GM19023 (cell line): ENCODE measurements around the gene CSRNP2.

ENCODE experiments used
- ATAC-seq: cut with Tn5 transposase; IDR thresholded peaks from one replicate; pipeline ENCODE4 v1.9.1; 2021; ENCODE audit warnings: mild to moderate bottlenecking, moderate library complexity; ENCODE audit not compliant: unreplicated experiment

The CSRNP2 gene, protein sequence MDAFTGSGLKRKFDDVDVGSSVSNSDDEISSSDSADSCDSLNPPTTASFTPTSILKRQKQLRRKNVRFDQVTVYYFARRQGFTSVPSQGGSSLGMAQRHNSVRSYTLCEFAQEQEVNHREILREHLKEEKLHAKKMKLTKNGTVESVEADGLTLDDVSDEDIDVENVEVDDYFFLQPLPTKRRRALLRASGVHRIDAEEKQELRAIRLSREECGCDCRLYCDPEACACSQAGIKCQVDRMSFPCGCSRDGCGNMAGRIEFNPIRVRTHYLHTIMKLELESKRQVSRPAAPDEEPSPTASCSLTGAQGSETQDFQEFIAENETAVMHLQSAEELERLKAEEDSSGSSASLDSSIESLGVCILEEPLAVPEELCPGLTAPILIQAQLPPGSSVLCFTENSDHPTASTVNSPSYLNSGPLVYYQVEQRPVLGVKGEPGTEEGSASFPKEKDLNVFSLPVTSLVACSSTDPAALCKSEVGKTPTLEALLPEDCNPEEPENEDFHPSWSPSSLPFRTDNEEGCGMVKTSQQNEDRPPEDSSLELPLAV

DNA sequence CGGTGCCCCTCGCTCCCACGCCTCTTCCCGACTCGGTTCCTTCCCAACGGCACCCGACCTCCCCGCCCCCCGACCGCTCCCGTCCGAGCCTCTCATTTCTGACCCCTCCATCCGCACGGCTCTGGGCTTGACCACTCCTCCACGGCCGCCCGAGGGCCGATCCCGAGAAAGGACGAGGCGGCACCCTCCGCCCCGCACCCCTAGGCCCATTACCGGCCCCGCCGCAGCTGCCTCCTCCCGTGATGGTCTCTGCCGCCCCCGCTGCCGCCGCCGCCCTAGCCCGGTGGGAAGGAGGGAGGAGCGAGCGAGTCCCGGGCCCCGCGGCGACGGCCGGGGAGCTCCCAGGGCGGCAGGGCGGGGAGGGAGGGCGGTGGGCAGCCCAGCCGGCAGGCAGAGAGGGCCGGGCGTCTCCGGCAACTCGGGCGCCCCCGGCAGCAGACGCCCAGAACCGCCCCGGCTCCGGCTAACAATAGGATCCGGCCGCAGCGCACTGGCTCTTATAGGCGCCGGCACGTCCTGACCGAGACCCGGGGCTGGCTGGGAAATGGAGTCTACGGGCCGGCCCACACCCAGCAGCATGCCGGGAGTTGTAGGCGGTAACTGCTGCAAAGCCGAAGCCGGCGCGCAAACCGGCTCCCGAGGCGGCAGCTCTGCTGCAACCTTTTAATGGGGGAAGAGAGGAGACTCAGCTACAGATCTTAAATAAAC is at the start of gene CSRNP2:
CSRNP2 (minus strand) TSS at position 471 of the 708 bp plus-strand sequence. CDS start 7,035 bp downstream, outside the sequence.
- ATAC-seq = peak; percentile 97

DNA sequence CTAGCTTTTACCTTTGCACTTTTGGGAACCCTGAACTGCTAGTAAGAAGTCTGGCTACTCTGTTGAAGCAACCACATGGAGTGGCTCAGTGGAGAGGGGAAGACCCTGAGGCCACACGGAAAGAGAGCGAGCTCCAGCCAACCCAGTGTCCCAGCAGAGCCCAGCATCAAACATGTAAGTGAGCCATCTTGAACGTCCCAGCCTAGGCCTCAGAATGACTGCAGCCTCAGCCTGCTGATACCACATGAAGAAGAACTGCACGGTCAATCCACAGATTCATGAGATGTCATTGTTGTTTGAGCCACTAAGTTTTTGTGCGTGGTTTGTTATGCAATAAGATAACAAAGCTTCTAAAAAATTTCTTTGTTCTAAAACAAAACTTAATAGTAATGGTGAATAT is 49.3 kb upstream of the CSRNP2 start:
- no peak for ATAC-seq

DNA sequence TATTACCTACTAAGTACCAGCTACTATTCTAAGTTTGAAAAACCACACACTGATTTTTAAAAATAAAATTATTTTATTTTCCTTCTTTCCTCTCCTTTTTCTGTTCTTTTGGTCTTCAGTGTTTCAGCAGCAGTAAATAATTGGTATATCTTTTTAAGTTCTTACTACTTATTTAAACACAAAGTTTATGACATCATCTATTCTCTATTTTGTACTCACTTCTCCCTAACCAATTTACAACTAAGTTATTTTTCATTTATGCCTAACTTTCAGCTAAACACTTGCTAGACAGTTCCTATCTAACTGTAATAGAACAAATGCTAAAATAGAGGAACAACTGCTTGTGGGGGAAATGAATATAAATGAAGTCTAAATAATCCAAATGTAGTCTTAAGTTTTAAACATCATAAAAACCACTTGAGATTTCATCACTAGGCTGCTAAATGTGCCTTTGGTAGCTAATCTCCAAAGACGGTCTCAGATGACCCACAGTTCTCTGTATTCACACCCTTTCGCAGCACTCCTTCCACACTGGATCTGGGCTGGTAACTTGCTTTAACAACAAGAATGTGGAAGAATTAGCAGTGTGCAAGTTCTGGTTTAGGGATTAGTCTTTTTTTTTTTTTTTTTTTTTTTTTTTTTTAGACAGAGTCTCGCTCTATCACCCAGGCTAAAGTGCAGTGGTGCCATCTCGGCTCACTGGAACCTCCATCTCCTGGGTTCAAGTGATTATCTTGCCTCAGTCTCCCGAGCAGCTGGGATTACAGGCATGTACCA is 48.5 kb upstream of the CSRNP2 start:
- ATAC-seq = no peak

DNA sequence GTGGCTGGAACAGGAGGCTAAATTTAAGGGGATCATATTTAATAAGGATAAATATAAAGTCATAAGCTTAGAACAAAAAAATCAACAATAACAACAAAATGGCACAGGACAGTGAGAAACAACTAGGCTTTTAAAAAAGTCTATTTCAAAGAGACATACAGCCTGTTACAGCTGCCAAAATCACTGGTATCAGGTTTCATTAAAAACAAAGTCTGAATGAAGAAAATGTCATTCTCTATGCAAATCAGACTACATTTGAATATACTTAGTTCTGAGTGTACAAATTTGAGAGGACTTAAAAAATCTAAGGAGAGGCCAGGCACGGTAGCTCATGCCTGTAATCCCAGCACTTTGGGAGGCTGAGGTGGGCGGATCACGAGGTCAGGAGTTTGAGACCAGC is 45.5 kb upstream of the CSRNP2 start:
- no peak for ATAC-seq

DNA sequence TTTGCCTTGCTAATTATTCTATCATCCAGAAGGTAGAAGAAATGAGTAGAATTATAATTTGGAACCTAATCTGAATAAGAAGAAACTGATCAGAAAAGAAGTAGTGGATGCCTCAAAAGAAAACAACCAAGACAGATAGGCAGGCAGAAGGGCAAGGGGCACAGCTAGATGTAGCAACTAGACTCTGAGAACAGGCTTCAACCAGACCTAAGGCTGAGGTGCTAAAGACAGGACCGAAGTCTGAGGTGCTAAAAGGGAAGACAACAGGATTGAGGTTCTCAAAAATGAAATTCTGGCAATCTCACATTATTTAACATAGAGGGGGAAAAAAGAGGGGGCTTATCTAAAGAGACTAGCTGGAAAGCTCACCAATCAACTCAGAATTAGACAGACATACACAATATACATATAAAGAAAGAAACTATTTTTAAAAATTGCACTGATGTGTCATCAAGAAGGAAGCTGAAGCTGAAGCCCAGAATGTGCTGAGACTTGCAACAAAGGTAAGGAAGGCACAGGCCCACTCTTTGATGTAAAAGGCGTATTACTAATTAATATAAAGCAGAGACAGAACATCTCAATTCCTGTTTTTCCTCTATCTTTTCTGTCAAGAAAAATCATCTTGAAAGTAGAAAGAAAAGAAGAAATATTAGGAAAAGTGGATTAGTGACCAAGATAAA is 43.8 kb upstream of the CSRNP2 start:
- no peak for ATAC-seq

DNA sequence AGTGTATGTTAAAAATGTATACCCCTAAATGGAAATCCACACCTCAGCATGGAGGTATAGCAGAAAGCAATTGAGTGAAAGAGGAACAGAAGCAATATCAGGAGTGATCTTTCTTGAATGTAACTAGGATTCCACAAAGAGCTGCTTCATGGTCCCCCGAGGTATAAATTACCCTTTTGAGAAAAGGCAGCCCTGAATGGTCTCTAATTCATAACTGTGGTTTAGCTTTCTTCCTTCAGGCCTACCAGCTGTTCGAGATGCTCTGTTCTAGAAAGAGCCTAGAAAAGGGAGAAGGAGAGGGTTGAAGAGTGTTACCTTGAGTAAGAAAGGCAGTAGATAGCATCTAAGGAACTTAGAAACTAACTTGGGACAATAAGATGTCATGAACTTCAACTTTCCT is 42.9 kb upstream of the CSRNP2 start:
- ATAC-seq = no peak

DNA sequence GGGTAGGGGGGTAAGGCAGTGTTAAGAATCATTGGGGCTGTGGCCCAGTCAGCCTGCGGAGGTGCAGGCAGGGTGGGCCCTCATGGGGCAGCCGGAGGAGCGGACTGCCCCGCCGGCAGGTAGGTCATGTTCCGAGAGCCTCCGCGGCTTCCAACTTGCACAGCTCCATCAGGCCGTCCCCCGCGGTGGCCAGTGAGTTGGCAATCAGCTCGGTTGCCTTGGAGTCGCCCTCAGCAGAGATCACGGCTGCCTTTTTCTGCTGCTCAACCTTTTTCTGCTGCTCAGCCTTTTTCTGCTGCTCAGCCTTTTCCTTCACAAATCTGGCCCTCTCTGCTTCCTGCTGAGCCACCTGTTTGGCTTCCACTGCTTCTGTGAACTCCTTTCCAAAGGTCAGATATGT is 41.1 kb upstream of the CSRNP2 start:
- ATAC-seq = no peak

DNA sequence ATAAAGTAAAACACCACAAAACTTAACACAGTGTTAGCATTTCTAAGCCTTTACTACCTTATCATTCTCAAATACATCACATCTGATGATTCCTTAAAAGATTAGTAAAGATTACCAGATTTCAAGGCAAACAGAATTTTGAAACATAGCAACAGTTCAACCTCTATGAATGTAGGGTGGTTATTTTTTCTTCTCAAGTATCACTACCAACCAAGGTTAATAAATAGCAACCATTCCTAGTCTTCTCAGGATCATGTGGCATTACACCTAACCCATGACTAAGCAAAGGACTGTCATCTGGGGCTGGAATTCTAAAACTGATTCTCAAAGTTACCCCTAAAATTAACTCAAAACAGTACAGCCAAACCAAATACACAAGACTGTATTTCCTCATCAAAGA is 39.4 kb upstream of the CSRNP2 start:
- no peak for ATAC-seq

DNA sequence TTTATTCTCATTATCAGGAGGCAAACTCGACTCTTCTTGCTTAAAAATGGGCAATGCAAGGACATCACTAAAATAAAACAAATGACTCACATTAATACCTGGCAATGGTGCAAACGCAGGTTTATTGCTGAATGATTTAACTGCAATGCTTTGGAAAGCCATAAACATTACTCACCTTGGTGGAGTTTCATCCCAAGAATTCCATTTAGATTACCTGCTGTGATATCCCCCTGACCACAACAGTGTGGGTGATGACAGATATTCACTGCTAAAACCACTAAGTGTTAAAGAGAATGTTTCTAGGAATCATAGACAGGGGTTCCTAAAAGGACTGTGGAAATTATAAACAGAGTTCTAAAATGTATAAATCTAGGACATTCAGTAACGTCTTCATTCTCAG is 35.3 kb upstream of the CSRNP2 start:
- ATAC-seq = no peak

DNA sequence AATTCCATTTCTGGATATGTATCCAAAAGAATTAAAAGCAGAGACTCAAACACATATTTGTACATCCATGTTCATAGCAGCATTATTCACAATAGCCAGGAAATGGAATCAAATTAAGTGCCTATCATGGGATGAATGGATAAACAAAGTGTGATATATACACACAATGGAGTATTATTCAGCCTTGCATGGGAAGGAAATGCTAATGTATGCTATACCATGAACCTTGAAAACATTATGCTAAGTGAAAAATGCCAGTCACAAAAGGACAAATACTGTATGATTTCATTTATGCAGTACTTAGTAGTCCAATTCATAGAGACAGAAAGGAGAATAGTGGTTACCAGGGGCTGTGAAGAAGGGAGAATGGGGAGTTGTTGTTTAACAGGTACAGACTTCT is 32.1 kb upstream of the CSRNP2 start:
- no peak for ATAC-seq

DNA sequence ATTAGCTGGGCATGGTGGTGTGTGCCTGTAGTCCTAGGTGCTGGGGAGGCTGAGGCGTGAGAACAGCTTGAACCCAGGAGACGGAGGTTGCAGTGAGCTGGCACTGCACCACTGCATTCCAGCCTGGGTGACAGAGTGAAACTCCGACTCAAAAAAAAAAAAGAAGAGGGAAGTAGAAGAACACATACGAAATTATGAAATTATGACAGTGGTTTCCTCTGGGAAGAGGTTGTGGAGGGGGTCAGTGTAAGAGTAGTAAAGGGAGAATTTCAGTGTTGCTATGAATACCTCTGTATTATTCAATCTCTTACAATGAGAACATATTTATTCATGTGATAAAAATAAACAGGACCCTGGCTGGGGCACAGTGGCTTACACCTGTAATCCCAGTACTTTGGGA is 24.7 kb upstream of the CSRNP2 start:
- ATAC-seq = no peak

DNA sequence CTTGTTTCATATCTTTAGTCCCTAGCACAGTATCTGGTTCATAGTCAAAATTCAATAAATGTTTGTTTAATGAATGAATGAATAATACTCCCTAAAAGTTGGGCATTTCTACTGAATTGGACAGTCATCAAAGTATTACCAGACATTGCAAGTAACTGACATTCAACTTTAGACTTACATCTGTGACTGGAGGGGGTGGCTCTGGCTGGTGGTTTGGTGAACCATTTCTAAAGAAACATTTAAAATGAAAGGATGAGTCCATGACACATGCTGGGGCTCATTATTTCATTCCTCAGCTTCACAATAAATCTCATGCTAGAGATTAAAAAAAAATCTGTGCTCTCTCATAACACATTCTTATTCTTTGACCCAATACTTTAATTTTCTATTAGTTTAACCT is 20.6 kb upstream of the CSRNP2 start:
- ATAC-seq = no peak

DNA sequence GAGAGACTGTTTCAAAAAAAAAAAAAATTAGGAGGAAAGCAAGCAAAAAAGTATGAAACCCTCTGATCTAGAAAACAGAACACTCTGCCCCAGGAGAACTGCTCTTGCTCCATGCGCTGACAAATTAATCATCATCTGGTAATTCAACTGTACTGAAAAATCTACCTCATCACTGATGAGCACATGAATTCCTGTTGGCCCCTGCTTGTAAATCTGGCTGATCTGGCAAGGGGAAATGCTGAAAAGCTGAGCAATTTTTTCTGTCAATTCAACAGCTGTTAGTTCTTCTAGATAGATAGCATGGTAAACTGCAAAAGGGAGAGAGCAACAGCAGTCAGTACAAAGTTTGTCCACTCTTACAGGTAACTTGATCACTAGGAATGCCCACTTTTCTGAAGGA is 15.2 kb upstream of the CSRNP2 start:
- no peak for ATAC-seq

DNA sequence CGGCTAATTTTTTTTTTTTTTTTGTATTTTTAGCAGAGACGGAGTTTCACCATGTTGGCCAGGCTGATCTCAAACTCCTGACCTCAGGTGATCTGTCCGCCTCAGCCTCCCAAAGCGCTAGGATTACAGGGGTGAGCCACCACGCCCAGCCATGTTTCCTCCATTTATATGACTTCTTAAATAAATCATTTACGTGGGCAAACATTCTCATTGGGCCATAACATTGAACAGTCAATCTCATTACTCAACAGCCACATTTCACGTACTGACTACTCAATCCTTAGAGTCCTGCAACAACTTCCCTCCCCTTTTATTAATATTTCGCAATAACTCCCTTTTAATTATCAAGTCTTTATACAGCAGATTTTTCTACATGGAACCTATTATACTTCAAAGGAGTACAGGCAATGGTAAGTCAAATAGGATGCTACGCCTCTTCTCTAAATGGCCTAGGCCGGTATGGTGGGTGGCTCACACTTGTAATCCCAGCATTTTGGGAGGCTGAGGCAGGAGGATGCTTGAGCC is 7.4 kb upstream of the CSRNP2 start:
- ATAC-seq = no peak

DNA sequence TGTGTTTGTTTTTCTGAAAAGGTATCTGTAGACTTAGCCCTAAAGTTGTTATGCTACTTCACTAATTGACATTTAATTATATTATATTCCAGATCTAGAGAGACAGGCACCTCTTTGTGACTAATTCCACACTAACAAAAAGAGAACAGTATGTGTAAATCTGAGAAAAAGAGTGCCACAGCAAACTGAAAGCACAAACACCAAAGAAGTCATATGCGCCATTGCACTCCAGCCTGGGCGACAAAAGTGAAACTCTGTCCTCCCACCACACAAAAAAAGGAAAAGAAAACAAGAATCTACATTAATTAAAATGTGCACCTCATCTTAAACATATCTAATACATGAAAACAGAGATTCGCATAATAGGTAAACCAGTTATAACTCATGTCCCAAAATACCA is 4.4 kb upstream of the CSRNP2 start:
- ATAC-seq = no peak

DNA sequence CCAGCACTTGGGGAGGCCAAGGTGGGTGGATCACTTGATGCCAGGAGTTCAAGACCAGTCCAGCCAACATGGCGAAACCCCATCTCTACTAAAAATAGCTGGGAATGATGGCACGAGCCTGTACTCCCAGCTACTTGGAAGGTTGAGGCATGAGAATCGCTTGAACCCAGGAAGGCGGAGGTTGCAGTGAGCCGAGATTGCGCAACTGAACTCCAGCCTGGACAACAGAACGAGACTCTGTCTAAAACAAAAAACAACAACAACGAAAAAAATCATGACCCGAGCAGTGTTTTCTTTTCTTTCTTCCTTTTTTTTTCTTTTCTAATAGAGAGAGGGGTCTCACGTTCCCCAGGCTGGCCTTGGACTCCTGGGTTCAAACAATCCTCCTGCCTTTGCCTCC is 3.5 kb upstream of the CSRNP2 start:
- ATAC-seq = no peak

DNA sequence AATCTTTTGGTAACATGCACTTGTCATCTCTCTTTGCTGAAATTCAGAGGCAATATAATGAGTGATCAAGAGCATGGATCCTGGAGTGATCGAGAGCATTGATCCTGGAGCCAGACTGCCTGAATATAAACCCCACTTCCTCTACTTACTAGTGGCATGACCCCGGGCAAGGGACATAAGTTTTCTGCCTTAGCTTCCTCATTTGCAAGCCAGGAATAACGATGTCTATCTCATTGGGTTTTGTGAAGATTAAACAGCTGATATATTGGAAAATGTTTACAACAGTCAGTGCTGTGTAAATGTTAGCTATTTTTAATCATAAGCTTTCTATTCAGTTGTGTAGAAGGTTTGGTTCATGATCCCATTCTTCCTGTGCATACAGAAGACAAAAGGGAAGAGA is 2.4 kb upstream of the CSRNP2 start:
- ATAC-seq = no peak

DNA sequence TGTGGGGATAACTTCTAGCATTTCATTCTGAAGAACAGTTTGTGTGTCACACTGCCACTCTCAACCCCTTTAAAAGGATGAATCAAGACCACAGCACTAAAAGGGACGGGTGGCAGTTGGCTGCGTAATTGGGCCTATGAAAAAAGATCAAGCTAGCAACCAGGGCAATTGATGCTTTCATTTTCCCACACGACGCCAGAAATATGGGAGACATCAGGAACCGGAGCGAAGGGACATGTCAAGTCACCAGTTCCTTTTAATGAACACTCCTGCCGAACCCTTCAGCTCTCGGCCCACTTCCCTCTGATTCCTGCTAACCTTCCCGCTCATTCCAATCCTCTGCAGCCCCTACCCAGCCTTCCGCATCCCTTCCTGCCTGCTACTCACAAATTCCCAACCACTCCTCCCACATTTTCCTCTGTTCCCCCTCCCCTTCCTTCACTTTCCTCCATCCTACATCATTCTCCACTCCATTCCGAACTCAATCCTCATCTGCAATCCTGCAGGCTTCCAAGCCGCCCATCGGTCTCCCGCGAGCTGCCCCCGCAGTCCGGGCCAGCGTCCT is 753 bp downstream of the CSRNP2 start:
- ATAC-seq = no peak

DNA sequence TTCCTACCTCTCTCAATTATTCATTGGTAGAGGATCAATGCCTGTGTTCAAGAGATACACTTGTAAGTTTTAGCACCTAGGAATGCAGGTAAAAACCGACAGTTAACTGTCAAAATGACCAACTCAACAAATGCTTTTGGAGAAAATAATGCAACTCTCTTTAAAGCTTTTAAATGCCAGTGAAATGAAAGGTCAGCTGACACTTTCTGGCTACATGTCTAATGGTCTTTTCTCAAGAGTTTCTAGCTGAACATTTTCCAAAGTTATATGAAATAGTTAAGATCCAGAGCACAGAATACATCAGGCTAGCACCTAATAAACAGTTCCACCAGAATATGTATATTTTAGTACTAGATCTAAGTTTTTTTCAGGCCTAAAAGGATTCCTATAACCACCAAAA is 2.0 kb downstream of the CSRNP2 start:
- no peak for ATAC-seq

DNA sequence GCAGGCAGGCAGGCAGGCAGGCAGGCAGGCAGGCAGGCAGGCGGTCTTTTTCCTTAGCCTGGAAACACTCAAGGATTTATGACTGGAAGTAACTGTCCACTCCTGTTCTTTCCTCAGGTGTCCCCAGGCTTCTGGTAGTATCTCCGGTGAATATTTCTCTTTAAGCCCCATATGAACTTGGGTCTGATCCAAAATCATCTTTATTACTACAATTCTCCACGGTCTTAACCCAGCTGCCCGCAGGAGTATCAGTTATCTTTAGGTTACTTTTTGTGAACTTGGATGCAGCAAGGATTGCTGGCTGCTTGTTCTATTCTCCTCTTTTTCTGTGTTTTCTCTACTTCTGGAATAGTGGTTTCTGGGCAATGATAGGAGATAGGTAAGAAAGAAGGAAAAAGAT is 3.3 kb downstream of the CSRNP2 start:
- no peak for ATAC-seq
